GM10847 (cell line): Measurements from ENCODE around the gene CIAO3.

Source experiments
- POLR2A ChIP-seq: IDR thresholded peaks from 2 replicates; pipeline ENCODE4 v1.6.1; 2011; ENCODE audit not compliant: insufficient read length; ENCODE audit errors: extremely low read depth

The CIAO3 gene

GRCh38 chr16:740764-741505, at the start of gene CIAO3:
Gene CIAO3 (minus strand): TSS chr16:740997. CDS start chr16:740985, 12 bp downstream.
- TF ChIP-seq POLR2A: no peak

GRCh38 chr16:790086-790485, 49.3 kb upstream of the CIAO3 start:
- no peak for TF ChIP-seq POLR2A

GRCh38 chr16:789191-789850, 48.5 kb upstream of the CIAO3 start:
- no peak for TF ChIP-seq POLR2A

GRCh38 chr16:788399-789126, 47.8 kb upstream of the CIAO3 start, which contains the start of gene CHTF18:
Gene CHTF18 (plus strand): TSS chr16:788620. CDS start chr16:788685, 65 bp downstream.
- TF ChIP-seq POLR2A: no peak

GRCh38 chr16:787978-788398, 47.2 kb upstream of the CIAO3 start, which contains the start of gene RPUSD1:
Gene RPUSD1 (minus strand): TSS chr16:788381. CDS start chr16:787737, 644 bp downstream.
- peak; percentile 47 for TF ChIP-seq POLR2A

GRCh38 chr16:787321-787966, 46.6 kb upstream of the CIAO3 start:
- no peak for TF ChIP-seq POLR2A

- no peak for TF ChIP-seq POLR2A
Measured at GRCh38 chr16:785563-786535, 45.1 kb upstream of the CIAO3 start.

GRCh38 chr16:784431-784830, 43.6 kb upstream of the CIAO3 start:
- no peak for TF ChIP-seq POLR2A

GRCh38 chr16:783404-784161, 42.8 kb upstream of the CIAO3 start:
- no peak for TF ChIP-seq POLR2A

- no peak for TF ChIP-seq POLR2A
Measured at GRCh38 chr16:782766-783403, 42.1 kb upstream of the CIAO3 start.

GRCh38 chr16:782258-782657, 41.5 kb upstream of the CIAO3 start:
- no peak for TF ChIP-seq POLR2A

GRCh38 chr16:781346-782010, 40.7 kb upstream of the CIAO3 start:
- TF ChIP-seq POLR2A: no peak
